Esophagus squamous epithelium (tissue), 5 donors: ENCODE data around the gene TCP11. TPM values are rescaled to one million over a fixed set of nuclear protein-coding genes. Genes with fewer than 3 reads are reported as not detected.

Source experiments
- DNase-seq: peaks from one replicate; lab custom pipeline; 2025; lab: John Stamatoyannopoulos, UW
- H3K27ac ChIP-seq, 4 donors: fragments of 200-600 bp; sonication (generic); one replicate each; pipeline ENCODE4 v1.5.1; 2016 to 2019; ENCODE audit warnings: mild to moderate bottlenecking in 1 of 4
- H3K27me3 ChIP-seq, 4 donors: fragments of 200-600 bp; sonication (generic); 1 replicate in 3 of 4; 2 replicates in 1 of 4; pipeline versions ENCODE4 v1.5.1 to v1.6.0; 2017 to 2021; ENCODE audit warnings: antibody characterized with exemption in 1 of 4
- H3K36me3 ChIP-seq, 3 donors: fragments of 200-600 bp; sonication (generic); one replicate each; pipeline ENCODE4 v1.5.1; 2016 to 2019
- H3K4me1 ChIP-seq, 3 donors: fragments of 200-600 bp; sonication (generic); one replicate each; pipeline ENCODE4 v1.5.1; 2017 to 2019
- H3K4me3 ChIP-seq, 4 donors: fragments of 200-600 bp; sonication (generic); 1 replicate in 3 of 4; 2 replicates in 1 of 4; pipeline ENCODE4 v1.5.1; 2016 to 2019; ENCODE audit warnings: mild to moderate bottlenecking in 2 of 4, moderate library complexity in 1 of 4
- H3K9me3 ChIP-seq, 3 donors: fragments of 200-600 bp; sonication (generic); one replicate each; pipeline ENCODE4 v1.5.1; 2016 to 2019
- POLR2A ChIP-seq, 4 donors: fragments of 450-650 bp; IDR thresholded peaks; one replicate each; pipeline ENCODE4 v1.6.1; 2017; ENCODE audit warnings: antibody characterized with exemption in 4 of 4, mild to moderate bottlenecking in 4 of 4, moderate library complexity in 3 of 4
- WGBS, 2 donors: methylation state at CpG; one replicate each; pipeline ENCODE4 v1.1.5; 2018; 5-methylcytosine and 5-hydroxymethylcytosine counted together
- intact Hi-C: fragments of 100-400 bp; cut with DNase I; formaldehyde crosslinking; loops from one replicate; pipeline ENCODE4 v1.15.0; 2022
- total RNA-seq, 4 donors: library from RNA; depleted of rRNA; stranded (reverse); fragments of >200 nt; gene quantifications; one replicate each; pipeline ENCODE4 v1.1.0, GENCODE V29; 2016
- TF ChIP-seq, protein P1 (sequence below), 6 experiments: fragments of 450-650 bp in 4 of 6; fragments of 200-600 bp in 2 of 6; sonication (generic) in 2 of 6; IDR thresholded peaks; one replicate each; pipeline ENCODE4 v1.5.1; 2016 to 2019; ENCODE audit warnings: antibody characterized with exemption in 6 of 6, mild to moderate bottlenecking in 4 of 6, moderate library complexity in 4 of 6
- donor health status: DM: yes; HTN: yes; CAD: no.

TCP11 gene
- total RNA-seq, 4 donors from 2014 or later = 0.64 TPM; not detected in 3

DNA sequence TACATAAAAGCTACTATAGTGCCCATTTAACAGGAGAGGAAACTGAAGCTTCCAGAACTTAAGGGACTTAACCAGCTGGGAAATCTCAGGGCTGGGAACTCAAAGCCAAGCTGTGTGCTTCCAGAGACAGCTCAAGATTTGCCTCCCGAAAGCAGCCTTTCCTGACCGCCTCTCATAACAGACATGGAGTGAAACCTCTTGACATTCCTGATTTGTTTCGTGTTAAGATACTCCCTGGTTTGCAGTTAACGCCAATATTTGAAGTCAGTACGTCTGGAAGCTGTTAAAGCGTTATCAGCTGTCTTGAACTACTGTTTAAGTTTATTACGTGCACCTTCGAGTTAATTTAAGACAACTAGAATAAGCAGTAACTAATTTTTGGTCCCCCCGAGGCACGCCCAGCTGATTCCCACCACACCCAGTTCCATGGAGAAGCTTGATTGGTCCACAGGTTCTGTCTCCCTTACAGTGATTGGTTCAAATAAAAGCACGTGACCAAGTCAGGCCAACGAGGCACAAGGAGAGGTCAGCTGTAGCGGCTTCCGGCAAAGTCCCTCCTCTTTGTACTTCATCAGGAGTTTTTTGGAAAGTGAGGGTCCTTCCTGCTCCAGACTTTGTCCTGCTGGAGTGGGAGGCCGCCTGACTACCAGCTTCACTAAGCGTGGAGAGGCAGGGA, 8.9 kb upstream of the TCP11 start:
- H3K27me3 ChIP-seq = no peaks in the 10 kb centered on the region
- DNase-seq = no peak
- TF ChIP-seq, protein P1, sequence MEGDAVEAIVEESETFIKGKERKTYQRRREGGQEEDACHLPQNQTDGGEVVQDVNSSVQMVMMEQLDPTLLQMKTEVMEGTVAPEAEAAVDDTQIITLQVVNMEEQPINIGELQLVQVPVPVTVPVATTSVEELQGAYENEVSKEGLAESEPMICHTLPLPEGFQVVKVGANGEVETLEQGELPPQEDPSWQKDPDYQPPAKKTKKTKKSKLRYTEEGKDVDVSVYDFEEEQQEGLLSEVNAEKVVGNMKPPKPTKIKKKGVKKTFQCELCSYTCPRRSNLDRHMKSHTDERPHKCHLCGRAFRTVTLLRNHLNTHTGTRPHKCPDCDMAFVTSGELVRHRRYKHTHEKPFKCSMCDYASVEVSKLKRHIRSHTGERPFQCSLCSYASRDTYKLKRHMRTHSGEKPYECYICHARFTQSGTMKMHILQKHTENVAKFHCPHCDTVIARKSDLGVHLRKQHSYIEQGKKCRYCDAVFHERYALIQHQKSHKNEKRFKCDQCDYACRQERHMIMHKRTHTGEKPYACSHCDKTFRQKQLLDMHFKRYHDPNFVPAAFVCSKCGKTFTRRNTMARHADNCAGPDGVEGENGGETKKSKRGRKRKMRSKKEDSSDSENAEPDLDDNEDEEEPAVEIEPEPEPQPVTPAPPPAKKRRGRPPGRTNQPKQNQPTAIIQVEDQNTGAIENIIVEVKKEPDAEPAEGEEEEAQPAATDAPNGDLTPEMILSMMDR (IDR thresholded peaks at IDR 0.05) = no peak
- TF ChIP-seq POLR2A (IDR thresholded peaks at IDR 0.05) = no peak
- H3K36me3 ChIP-seq = no peaks in the 10 kb centered on the region
- H3K9me3 ChIP-seq = no peaks in the 10 kb centered on the region
- no peak overlapping the region for H3K4me3 ChIP-seq
- 74 to 89% methylated on average over 9 to 14 of the region's 16 CpGs for WGBS, 2 donors
- H3K27ac ChIP-seq = no peak overlapping the region
- H3K4me1 ChIP-seq = no peaks in the 10 kb centered on the region
- intact Hi-C loops = loop anchor here (5.0 kb wide), 1 partner anchor 52 kb away; no protein-coding TSS in a partner anchor

DNA sequence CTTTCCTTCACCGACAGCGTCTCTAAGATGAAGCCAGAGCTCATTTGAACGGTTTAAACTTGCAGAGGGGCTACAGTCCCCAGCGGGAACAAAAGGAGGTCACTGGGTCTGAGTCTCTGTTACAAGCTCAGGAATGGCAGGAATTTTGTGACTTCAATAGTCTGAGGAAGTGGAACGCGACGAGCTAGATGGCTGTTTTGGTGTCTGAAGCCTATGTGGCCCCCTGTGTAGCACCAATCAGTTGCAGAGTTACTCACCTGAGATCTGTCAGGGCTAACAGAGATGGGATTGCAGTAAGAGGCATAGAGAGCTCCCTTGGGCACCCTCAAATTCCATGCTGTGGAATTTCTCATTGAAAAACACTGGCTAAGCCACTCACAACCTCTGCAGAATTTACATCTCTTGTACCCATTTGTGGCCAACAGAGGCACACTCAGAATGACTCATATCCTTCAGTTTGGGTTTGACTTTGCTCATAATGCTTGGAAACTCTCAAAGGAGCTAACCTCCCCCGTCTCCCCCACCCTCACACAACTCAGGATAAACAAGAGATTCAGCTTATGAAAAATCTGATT, 7.1 kb upstream of the TCP11 start:
- H3K27ac ChIP-seq = no peak overlapping the region
- no peaks in the 10 kb centered on the region for H3K9me3 ChIP-seq
- whole genome bisulfite sequencing, 2 donors = 45 to 48% methylated on average over 4 to 7 of the region's 8 CpGs
- H3K4me3 ChIP-seq = no peak overlapping the region
- no peaks in the 10 kb centered on the region for H3K27me3 ChIP-seq
- DNase-seq = no peak
- intact Hi-C loops = loop anchor here (5.0 kb wide), 1 partner anchor 54 kb away; no protein-coding TSS in a partner anchor
- H3K36me3 ChIP-seq = no peaks in the 10 kb centered on the region
- H3K4me1 ChIP-seq = no peaks in the 10 kb centered on the region
- no peak for TF ChIP-seq POLR2A (IDR thresholded peaks at IDR 0.05)
- TF ChIP-seq, protein P1 (IDR thresholded peaks at IDR 0.05) = no peak

DNA sequence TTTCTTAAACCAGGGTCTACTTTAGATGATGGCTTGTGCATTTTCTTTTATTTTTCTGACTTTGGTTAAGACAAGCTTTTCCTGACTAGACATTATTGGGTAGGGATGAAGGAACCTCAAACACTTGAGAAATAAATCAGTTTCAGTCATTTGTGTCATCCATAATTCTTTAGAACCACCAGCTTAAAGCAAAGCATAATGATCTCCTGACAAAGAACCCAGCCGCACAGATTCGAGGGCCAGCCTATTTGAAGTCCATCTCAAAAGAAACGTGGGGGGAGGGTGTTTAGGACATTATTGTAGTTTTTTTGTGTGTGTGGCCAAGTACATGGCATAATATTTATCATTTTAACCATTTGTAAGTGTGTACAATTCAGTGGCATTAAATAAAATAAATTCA, 6.3 kb upstream of the TCP11 start:
- TF ChIP-seq, protein P1 (IDR thresholded peaks at IDR 0.05) = no peak
- no peak for TF ChIP-seq POLR2A (IDR thresholded peaks at IDR 0.05)

DNA sequence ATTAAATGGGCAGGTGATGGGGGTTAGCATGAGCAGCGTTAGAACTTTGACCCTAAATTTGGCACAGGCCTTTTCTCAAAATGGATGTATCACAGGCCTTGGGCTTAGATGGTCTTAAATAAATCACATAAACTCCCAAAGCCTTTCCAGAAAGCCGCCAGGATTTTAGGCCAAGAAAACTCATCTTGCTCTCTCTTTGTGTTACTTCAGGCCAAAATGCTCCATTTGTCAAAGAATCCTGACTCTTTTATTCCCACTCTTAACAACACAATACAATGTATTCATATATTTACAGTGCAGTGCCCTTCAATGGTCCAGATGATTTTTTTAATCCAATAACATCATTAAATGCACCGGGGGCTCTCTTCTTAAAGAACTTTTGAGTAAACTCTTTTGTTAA, 5.9 kb upstream of the TCP11 start:
- no peak overlapping the region for H3K27ac ChIP-seq
- no peaks in the 10 kb centered on the region for H3K4me1 ChIP-seq
- no peak overlapping the region for H3K4me3 ChIP-seq
- H3K36me3 ChIP-seq = no peaks in the 10 kb centered on the region
- intact Hi-C loops = loop anchor here (5.0 kb wide), 1 partner anchor 55 kb away; no protein-coding TSS in a partner anchor
- WGBS, 2 donors = 74 to 75% methylated on average over 3 of the region's 3 CpGs
- no peak for DNase-seq
- peaks cover 0 to under 1% (median 0%) of the 10 kb centered on the region in 4 donors for H3K27me3 ChIP-seq
- TF ChIP-seq, protein P1 (IDR thresholded peaks at IDR 0.05) = no peak
- no peaks in the 10 kb centered on the region for H3K9me3 ChIP-seq

More for the DNA sequence above, 6.3 kb upstream of the TCP11 start:
- DNase-seq = no peak
- no peaks in the 10 kb centered on the region for H3K9me3 ChIP-seq
- 67 to 72% methylated on average over 3 of the region's 3 CpGs for WGBS, 2 donors
- no peaks in the 10 kb centered on the region for H3K27me3 ChIP-seq
- intact Hi-C loops = loop anchor here (5.0 kb wide), 1 partner anchor 55 kb away; no protein-coding TSS in a partner anchor
- no peaks in the 10 kb centered on the region for H3K4me1 ChIP-seq
- no peaks in the 10 kb centered on the region for H3K36me3 ChIP-seq
- no peak overlapping the region for H3K4me3 ChIP-seq
- H3K27ac ChIP-seq = no peak overlapping the region

DNA sequence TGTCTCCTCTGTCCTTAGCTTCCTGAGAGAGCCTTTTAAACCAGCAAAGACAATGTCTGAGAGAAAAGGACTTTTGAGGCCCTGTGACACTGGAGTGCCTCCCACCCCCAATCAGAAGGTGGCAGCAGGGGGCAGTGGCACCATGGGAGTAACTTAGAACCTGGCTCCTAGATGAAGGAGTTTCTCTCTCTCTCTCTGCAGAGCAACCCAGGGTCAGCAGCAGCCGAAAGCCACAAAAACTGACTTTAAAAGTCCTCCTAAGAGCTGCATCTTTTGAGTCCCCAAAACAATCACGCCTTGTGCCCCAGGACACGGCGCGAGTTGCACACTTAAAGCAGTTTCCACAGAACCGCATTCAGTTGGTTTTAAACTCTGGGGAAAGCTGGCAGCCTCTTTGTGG, 5.3 kb upstream of the TCP11 start:
- Histone ChIP-seq H3K36me3 (no peaks in the 10 kb centered on the region), H3K4me1 (peaks cover 0 to 2% (median 0%) of the 10 kb centered on the region in 3 donors), H3K27me3 (peaks cover 0 to 6% (median 0%) of the 10 kb centered on the region in 4 donors), H3K27ac (no peak overlapping the region), H3K4me3 (no peak overlapping the region), H3K9me3 (no peaks in the 10 kb centered on the region)
- WGBS, 2 donors = 50 to 66% methylated on average over 6 of the region's 6 CpGs
- TF ChIP-seq POLR2A (IDR thresholded peaks at IDR 0.05) = no peak
- TF ChIP-seq, protein P1 (IDR thresholded peaks at IDR 0.05) = peak in 5 of 6 experiments; percentile 47 to 70 (median 66)
- intact Hi-C loops = loop anchor here (5.0 kb wide), 1 partner anchor 56 kb away; no protein-coding TSS in a partner anchor
- no peak for DNase-seq
